Astrocyte (in vitro differentiated cells and primary cell): ENCODE data around the gene TCEANC2.

Source experiments
- CTCF ChIP-seq: IDR thresholded peaks from 2 replicates; pipeline ENCODE4 v1.5.1; 2011; ENCODE audit warnings: low read depth, mild to moderate bottlenecking, inconsistent platforms, low read length, moderate library complexity; ENCODE audit not compliant: insufficient read depth
- EZH2 ChIP-seq: IDR thresholded peaks from 2 replicates; pipeline ENCODE4 v1.6.1; 2012; ENCODE audit warnings: mild to moderate bottlenecking, low read length, inconsistent platforms; ENCODE audit not compliant: insufficient read depth

- no peak for TF ChIP-seq CTCF
- no peak for TF ChIP-seq EZH2
These were observed 83.0 kb downstream of the TCEANC2 start for GRCh38 chr1:54136269-54136896.
